Stimulated activated CD4-positive, alpha-beta T cell treated with anti-CD3 and anti-CD28 coated beads, Interleukin-4, amount 100 ng/mL, for 48 hours (primary cell): ENCODE results near the gene PNPLA3.
"Not testable (repeated sequence)": the region's sequence is repeated elsewhere in the genome, so short reads cannot be mapped to it uniquely, and the experiment has no call there.

ENCODE experiments used
- DNase-seq, 2 donors: peaks; one replicate each; pipeline ENCODE4 v3.0.0-alpha.2; 2020; ENCODE audit warnings: low read depth in 2 of 2

The PNPLA3 gene

DNA sequence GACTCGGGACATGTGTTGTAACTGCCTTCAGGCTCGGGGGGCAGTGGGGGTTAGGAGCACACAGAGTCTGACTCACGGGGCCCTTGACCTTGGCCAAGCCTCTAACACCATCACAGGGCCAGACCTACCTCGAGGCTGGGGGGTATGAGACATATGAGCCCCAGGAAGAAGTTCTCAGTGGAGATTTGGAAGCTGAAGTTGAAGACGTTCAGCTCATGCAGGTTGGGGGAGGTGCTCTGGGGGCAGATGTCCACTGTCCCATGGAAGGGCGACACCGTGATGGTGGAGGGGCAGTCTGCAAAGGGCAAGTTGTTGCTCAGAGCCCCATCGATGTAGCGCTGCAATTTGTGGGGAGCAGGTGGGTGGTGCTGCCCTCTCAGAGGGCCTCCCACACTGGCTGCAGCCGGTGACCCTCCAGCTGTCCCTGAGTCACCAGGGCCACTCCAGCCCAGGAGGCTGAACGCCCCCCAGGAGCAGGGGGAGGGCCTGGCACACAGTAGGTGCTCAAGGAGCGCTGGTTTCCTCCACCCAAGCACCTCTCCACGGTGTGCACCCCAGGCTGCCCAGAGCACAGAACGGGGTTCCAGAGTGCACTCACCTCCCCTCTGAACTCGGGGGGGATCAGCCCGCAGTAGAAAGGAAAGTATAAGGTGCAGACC is 34.3 kb upstream of the PNPLA3 start:
- DNase-seq: no peak

DNA sequence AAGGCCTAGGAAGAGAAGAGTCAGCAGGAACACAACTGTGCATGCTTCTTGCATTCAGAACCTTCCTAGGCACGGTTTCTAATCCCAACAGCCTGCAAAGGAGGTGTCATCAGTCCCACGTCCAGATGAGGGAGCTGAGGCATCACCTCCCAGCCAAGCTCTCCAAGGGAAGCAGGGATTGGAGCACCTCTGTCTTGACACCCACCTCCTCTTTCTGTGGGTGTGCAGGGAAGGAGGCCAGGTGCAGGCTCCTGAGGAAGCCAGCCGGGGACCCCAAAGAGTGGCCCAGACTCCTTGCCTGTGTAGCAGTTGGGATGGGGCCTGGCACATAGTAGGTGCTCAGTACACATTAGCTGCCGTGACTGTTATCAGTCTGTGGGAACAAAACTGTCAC is 33.7 kb upstream of the PNPLA3 start:
- no peak for DNase-seq

DNA sequence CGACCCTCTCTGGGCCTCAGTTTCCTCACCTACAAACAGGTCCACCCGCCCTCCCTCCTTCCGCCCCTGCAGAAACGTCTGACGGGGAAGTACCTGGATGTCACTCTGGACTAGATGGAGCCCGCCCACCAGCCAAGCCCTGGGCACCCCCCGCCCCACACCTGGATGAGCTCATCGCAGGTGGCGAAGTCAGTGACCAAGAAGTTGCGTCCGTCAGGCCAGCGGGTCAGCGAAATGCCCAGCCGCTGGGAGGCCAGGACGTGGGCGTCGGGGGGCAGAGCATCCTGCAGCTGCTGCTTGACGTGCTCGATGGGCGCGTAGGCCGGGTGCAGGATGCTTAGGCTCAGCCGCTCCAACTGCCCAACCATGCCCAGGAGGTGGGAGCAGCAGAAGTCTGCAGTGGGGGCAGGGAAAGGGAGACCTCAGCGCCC is 32.7 kb upstream of the PNPLA3 start:
- no peak for DNase-seq

DNA sequence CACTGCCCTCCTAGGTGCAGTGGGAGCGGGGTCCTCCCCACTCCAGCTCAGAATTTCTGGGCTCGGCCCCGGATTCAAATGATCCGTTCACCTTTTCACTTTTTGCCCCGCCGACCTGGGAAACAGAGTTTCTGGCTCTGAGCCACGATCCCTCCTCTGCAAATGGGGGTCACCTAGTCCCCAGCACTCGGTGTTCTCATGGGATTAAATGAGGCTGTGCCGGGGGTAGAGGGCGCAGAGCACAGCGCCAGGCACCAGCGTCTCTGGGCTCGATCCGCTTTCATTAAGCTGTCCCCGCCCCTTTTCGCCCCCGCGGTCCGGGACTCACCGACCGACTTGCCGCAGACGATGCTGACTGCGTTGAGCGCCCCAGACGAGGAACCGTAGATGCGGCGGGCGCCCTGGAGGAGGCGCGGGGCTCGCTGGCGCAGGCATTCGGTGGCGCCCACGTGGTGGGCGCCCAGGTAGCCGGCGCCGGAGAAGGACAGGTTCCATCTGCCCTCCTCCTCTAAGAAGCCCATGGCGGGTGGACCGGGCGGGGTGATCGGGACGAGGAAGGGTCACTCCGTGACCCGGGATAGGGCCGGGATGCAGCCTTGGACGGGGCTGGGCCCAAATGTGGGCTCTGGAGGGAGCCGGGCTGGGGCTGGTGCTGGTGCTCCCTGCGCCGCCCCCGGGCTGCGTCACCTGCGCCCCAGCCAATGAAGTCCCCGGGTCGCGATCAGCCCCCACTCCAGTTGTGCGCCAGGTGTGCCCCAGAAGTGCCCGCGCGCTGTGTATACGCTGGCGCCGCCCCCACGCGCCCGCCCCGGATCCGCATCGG is 32.0 kb upstream of the PNPLA3 start, which contains the start of gene PNPLA5:
TSS of gene PNPLA5 (minus strand) at position 654 of the 823 bp plus-strand sequence. CDS start at position 521, 133 bp downstream.
- DNase-seq: peak; percentile 14 to 20

DNA sequence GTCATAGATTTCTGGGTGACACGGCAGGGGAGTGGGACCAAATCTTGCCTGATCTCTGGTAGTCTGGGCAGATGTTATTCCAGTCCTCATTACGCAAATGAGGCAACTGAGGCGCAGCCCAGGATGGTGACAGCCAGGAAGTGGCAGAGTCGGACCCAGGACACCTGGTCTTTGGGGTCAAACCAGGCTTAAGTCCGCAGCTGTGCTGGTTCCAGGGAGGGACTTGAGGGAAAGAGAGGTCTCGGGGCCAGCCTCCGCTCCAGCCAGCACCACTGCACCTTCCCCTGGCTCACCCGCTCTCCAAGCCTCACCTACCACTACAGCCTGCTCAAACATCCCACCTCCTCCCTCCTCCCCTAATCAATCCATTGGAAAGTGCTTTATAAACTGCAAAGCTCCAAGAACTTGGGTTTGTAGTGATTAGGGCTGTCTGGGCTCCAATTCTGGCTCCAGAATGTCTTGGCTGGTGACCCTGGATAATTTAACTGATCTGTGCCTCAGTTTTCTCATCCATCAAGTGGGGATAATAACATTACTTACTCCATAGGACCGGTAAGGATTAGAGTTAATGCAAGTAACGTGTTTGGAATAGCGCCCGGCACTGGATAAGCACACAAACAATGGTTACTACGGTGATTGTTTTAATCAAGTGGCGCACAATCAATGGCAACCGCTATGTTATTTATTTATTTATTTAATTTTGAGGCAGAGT is 31.3 kb upstream of the PNPLA3 start:
- no peak for DNase-seq

DNA sequence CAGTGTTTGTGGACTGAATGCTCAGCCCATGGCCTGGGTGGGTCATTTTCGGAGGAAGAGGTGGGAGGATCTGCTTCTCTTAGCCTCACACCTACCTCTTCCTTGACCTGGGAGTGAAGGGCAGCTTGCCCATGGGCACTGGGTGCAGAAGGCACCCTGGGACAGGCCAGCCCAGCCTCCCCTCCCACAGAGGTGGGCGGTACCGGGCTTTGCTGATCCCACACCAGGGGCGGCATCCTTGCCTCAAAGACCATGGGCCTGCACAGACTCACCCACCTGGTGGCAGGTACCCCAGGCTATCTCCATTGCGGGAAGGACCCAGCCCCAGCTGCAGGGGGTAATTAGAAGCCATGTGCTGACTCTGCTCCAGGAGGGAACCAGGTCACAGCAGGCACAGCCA is 30.3 kb upstream of the PNPLA3 start:
- no peak for DNase-seq

DNA sequence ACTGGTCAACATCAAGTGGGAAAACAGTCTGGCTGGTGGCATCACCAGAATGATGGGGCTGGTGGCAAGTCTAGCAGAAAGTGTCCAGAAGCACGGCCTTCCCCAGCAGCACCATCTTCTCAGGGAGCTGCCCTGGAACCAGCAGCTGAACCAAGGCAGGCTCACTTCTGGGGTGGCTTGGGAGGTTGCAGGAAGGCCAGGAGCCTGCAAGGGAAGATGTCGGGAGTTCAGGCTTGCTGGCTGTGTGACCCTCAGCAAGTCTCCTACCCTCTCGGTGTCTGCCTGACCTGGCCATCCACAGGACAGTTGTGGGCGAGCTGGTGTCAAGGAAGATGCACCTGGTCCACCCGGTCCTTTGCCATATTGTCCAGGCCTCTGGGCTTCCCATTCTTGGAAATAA is 29.5 kb upstream of the PNPLA3 start:
- DNase-seq: no peak

DNA sequence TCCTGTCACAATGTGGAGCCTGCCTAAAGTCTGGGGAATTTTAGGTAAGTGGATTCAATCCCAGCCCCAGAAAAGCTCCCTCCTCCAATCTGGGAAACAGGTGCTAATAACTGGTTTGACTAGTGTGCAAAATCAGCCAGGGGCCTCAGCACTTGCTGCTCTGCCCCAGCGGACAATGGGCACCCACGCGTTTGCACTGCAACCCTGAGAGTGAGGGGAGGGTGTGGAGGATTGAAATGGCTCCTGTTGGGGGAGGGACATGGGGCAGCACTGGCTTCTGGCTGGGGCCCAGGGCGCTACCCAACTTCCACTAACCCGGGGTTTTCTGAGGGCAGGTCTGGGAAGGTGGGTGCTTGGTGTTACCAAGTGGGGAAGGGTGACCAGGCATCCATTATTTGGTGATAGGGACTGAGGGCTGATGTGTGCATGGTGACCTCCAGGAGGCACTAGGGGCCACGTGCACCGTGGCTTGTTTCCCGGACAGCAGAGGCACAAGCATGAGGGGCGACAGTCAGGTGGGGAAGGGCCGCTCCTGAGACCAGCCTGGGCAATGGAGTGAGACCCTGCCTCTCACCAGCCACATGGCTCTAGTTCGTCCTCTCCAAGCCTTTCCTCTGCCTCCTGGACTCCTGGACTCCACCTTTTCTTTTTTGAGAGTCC is 27.5 kb upstream of the PNPLA3 start:
- DNase-seq: no peak

DNA sequence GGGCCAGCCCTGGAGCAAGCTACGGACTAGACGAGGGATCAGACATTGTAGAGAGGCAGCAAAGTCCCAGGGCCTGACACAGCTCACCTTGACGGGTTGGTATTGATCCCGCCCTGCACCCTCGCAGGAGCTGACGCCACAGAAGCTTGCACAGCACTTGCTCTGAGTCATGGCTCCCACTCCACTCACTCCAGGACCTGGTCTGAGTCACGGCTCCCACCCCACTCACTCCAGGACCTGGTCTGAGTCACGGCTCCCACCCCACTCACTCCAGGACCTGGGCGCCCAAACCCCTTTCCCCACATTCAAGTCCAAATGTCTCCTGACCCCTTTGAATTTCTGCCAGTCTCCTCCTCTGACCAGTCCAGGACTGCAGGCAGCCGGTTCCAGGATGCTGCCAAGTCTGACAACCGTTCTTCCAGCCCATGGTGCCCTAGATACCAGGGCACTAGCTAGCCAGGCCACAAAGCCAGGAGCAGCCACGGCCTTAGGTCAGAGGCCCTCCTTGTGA is 25.8 kb upstream of the PNPLA3 start:
- DNase-seq: peak; percentile 16 to 22

DNA sequence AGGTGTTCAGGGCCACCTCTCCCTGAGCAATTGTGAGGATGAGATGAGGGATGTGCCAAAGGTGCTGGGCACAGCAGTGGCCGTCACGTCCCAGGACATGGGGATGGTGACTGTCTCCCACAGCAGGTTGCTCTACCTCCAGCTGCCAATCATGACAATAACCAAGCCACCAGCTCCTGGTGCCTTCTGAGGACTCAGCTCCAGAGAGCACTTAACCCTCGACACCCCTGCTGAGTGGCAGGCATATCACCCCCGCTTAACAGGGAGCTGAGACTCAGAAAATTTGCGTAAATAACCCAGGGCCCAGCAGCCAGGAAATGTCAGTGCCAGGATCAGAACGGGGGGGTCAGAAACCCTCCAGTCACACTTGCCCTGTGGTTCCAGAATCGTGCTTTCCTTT is 23.4 kb upstream of the PNPLA3 start:
- no peak for DNase-seq

DNA sequence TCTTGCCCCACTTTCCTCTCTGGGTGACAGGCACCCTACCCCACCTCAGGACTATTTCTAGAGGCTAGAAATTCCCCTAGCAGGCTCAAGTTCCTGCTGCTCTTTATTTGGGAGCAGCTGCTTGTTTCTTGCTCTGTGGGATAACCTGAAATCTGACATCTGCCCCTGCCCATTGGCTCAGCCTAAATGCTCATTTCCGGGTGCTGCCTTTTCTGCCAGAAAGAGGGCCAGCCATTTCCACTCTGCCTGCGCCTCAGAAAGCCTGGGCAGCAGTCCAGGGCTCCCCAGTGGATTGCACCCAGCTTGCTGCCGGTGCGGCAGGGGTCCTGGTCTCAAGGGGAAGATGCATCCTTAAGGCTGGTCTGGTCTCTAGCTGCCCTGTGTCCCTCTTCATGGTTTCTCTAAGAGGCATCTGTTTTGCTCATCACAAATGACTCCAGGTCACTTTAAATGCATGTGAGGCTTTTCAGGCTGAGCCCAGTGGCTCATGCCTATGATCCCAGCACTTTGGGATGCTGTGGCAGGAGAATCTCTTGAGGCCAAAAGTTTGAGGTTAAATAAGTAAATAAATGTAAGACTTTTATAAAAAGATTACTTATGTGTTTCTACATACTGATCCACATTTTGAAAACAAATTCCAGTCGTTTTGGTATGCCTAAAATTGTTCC is 21.5 kb upstream of the PNPLA3 start:
- no peak for DNase-seq

DNA sequence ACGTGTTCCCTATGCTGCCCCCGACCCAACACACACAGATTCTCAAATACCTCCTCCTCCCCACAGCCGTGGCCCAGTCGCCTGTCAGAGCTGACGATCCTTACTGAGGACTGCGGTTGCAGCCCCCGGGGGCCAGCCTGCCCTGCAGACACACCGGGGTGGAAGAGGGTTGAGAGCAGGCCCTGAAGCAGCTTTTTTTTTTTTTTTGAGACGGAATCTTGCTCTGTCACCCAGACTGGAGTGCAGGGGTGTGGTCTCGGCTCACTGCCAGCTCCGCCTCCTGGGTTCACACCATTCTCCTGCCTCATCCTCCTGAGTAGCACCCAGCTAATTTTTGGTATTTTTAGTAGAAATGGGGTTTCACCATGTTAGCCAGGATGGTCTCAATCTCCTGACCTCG is 20.6 kb upstream of the PNPLA3 start:
- not testable (repeated sequence) for DNase-seq

DNA sequence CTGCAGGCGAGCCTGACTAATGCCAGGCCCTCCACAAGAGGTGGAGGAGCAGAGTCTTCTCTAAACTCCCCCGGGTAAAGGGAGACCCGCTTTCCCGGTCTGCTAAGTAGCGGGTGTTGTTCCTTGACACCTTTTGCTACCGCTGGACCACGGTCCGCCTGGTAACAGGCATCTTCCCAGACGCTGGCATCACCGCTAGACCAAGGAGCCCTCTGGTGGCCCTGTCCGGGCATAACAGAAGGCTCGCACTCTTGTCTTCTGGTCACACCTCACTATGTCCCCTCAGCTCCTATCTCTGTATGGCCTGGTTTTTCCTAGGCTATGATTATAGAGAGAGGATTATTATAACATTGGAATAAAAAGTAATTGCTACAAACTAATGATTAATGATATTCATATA is 19.2 kb upstream of the PNPLA3 start:
- peak in 1 of 2 donors; percentile 28 for DNase-seq

DNA sequence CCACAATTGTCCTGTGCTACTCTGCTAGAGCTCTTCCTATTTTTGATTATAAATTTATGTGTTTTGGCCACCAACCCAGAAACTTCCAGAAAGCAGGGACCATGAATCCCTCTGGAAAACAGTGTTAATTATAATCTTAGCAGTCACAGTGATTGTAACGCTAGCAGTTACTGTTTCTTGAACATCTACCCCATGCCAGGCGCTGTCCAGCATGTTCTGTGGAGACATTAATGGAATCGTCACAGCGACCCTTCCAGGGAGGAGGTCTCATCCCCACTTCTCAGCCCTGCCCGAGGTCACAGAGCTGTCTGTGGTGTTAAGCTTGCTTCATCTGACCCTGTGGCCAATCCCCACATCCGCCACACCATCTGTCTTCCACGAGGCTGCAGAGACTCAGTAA is 17.9 kb upstream of the PNPLA3 start:
- DNase-seq: no peak

DNA sequence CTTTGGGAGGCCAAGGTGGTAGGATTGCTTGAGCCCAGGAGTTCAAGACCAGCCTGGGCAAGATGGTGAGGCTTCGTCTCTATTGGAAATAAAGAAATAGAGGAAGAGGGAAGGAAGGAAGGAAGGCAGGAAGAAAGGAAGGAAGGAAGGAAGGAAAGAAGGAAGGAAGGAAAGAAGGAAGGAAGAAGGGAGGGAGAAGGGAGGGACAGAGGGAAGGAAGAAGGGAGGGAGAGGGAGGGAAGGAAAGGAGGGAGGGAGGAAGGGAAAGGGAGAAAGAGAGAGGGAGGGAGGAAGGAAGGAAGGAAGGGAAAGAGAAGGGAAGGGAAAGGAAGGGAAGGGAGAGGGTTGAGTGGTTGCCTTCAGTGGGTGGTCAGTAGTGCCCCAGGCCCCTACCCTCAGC is 13.9 kb upstream of the PNPLA3 start:
- DNase-seq: no peak

DNA sequence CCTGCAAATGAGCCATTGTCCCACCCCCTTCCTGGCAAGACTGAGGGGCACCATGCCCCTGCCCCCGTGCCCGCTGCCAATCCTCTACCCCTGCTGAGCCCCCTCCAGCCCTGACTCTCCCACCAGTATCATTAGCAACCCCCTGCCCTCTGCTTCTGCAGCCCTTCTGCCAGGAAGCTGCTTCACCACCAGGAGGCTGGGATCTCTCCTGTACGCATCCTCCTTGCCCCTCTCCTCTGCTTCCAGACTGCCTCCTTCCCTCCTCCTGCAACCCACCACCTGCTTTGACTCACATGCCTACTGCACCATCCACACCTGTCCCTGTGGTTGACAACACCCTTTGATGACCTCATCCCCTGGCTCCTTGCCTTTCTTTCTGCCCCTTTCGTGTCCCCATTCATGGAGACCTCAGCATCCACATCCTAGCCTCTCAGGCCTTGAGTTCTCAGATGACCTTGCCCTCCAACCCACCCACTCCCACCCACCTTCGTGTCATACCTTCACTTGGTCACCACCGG is 13.4 kb upstream of the PNPLA3 start:
- DNase-seq: no peak

DNA sequence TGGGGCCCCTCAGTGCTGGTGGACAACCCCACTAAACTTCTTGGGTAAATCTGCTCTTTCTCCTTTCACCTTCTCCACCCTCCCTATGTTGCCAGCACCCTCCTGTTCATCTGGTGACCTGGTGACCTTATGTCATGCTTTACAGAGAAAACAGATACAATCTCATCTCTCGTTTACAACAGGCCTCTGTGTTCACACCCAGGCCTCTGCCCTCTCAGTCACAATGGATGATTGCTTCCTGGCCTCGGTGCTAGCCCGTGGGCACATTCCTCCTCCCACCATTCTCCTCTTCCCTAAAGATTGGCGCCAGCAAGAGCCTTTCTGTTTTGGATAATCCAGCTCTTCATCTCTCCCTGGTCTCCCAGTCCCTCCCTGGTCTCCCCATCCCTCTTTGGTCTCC is 12.3 kb upstream of the PNPLA3 start:
- DNase-seq: no peak

DNA sequence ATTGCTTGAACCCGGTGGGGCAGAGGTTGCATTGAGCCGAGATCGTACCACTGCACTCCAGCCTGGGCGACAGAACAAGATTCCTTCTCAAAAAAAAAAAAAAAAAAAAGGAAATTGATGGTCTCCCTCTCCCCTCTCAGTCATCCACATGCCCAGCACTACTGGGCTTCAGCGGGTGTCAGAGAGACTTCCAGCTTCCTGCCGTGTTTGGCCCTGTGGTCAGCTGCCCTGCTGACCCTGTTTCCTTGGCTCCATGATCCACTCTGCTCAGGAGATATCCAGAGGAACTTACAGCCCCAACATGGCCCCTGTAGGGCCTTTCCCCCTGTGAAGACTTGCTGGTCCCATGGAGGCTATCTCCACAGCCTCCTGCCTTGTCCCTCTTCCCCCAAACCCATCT is 6.1 kb upstream of the PNPLA3 start:
- DNase-seq: no peak

DNA sequence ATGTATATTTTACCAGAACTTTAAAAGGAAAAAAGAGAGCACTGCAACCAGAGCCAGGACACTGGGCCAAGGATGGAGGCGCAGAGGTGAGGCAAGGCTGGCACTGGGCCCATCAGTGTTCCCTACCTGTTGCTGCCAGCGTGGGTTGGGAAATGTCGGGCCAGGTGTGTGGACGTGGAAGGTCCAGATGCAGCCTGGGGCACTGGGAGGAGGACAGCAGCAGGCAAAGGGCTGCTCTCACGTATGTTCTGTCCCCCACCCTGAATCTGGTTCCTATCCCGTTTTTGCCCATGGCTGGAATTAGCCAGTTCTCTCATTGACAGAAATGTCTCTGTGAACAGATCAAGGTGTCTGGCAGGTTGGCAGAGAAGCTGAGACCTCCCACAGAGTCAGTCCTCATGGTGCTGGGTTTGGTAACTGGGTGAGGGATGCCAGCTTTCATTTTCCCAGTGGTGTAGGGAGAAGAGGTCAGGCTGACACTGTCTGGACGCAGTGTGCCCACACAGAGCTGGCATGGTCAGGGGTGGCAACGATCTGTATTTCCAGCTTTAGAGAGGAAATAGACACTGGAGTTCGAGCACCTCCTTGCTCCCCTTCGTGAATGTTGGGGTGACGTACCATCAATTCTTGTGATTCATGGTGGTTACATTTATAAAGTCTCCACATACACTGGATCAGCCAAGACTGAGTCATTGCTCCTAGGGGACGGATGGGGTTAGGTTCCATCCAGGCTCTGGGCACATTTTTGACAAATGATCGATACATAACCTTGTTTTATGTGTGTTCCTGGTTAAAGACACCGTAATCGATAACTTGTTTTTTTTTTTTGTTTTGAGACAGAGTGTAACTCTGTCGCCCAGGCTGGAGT is 4.3 kb upstream of the PNPLA3 start:
- no peak for DNase-seq

DNA sequence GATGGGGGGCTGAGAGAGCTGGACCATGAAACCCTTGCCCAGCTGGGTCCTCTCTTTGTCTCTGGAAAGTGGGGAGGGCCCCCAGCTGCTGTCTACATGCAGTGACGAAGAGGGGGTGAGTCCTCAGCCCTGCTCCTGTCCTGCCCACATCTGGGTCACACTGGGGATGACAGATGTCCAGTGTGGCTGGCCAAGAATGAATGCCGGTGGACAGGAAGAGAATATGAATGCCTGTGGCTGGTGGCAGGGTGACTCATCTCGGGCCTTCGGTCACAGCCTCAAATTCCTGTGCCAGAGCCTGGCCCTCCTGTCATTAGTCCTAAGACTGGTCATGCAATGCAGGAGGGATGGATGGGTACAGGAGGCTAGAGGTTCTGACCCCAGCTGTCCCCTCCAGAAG is 2.2 kb upstream of the PNPLA3 start:
- DNase-seq: no peak
